Measurements from ENCODE around the gene BEST2. TPM values are rescaled to one million over a fixed set of nuclear protein-coding genes. Genes with fewer than 3 reads are reported as not detected.
A peak's percentile ranks its signal among the peaks of the same experiment; 100 is the strongest.
"Not testable (repeated sequence)": the region's sequence is repeated elsewhere in the genome, so short reads cannot be mapped to it uniquely, and the experiment has no call there.

Gene BEST2
- total RNA-seq, 4 donors from 2014 or later: 20.5 to 82.0 (median 40.6) TPM; not detected in 1

GRCh38 chr19:12794971-12795381 is 43.4 kb downstream of the BEST2 start:
- no peak overlapping the region for H3K4me3 ChIP-seq
- no peak for TF ChIP-seq CTCF (IDR thresholded peaks at IDR 0.05)
- peak in 1 of 2 donors; percentile 4 for TF ChIP-seq POLR2A (IDR thresholded peaks at IDR 0.05)
- no peak for DNase-seq

GRCh38 chr19:12796146-12797071 is 44.8 kb downstream of the BEST2 start:
- no peaks in the 10 kb centered on the region for H3K9me3 ChIP-seq
- TF ChIP-seq CTCF (IDR thresholded peaks at IDR 0.05) (peak; percentile 91 to 99 (median 98)), POLR2A (IDR thresholded peaks at IDR 0.05) (peak; percentile 34 to 71)
- H3K4me1 ChIP-seq: peaks cover 9 to 38% (median 12%) of the 10 kb centered on the region in 4 donors
- H3K27me3 ChIP-seq: no peaks in the 10 kb centered on the region
- peak overlapping the region in 3 of 4 donors; percentile 16 to 37 (median 33) for H3K4me3 ChIP-seq
- H3K27ac ChIP-seq: peak overlapping the region; percentile 51 to 95 (median 72)
- peak; percentile 72 to 87 (median 81) for DNase-seq
- peaks cover 0 to 21% (median 0%) of the 10 kb centered on the region in 3 donors for H3K36me3 ChIP-seq

More at GRCh38 chr19:12794971-12795381, 43.4 kb downstream of the BEST2 start:
- Histone ChIP-seq H3K36me3 (peaks cover 0 to 13% (median 0%) of the 10 kb centered on the region in 3 donors), H3K27me3 (no peaks in the 10 kb centered on the region), H3K9me3 (no peaks in the 10 kb centered on the region), H3K4me1 (peaks cover 3 to 27% (median 8%) of the 10 kb centered on the region in 4 donors), H3K27ac (peak overlapping the region in 3 of 4 donors; percentile 95 to 100 (median 97))

GRCh38 chr19:12797141-12797587 is 45.6 kb downstream of the BEST2 start:
- TF ChIP-seq CTCF (IDR thresholded peaks at IDR 0.05) (no peak), POLR2A (IDR thresholded peaks at IDR 0.05) (no peak)
- Histone ChIP-seq H3K9me3 (no peaks in the 10 kb centered on the region), H3K27me3 (no peaks in the 10 kb centered on the region), H3K36me3 (peaks cover 0 to 21% (median 0%) of the 10 kb centered on the region in 3 donors), H3K27ac (peak overlapping the region in 2 of 4 donors; percentile 83 to 95), H3K4me3 (no peak overlapping the region), H3K4me1 (peaks cover 9 to 39% (median 14%) of the 10 kb centered on the region in 4 donors)
- no peak for DNase-seq

- not testable (repeated sequence) for H3K9me3 ChIP-seq, H3K27ac ChIP-seq, H3K4me3 ChIP-seq, H3K27me3 ChIP-seq, DNase-seq
- H3K36me3 ChIP-seq: peaks cover 0 to 21% (median 0%) of the 10 kb centered on the region in 3 donors
- H3K4me1 ChIP-seq: peaks cover 9 to 43% (median 16%) of the 10 kb centered on the region in 4 donors
Measured at GRCh38 chr19:12797607-12798006, 46.0 kb downstream of the BEST2 start.

- Histone ChIP-seq H3K9me3 (no peaks in the 10 kb centered on the region), H3K27me3 (no peaks in the 10 kb centered on the region), H3K27ac (no peak overlapping the region), H3K4me3 (peak overlapping the region in 2 of 4 donors; percentile 83 to 86), H3K36me3 (peaks cover 0 to 21% (median 0%) of the 10 kb centered on the region in 3 donors), H3K4me1 (peaks cover 9 to 34% (median 16%) of the 10 kb centered on the region in 4 donors)
- DNase-seq: no peak
- no peak for TF ChIP-seq POLR2A (IDR thresholded peaks at IDR 0.05)
- TF ChIP-seq CTCF (IDR thresholded peaks at IDR 0.05): no peak
Measured at GRCh38 chr19:12799742-12800465, 48.3 kb downstream of the BEST2 start.
